NCI-H2196 treated with DMSO at 0.1 percent for 48 hours (cell line): ENCODE data around the gene GGCT.
A peak's percentile ranks its signal among the peaks of the same experiment; 100 is the strongest.
"Not testable (repeated sequence)": the region's sequence is repeated elsewhere in the genome, so short reads cannot be mapped to it uniquely, and the experiment has no call there.

Experiments used
- DNase-seq: peaks from one replicate; lab custom pipeline; 2025; ENCODE audit not compliant: unreplicated experiment; lab: John Stamatoyannopoulos, UW

Gene GGCT

GRCh38 chr7:30504301-30505173 lies at the start of gene GGCT:
TSS of gene GGCT (minus strand) at chr7:30504829. CDS start at chr7:30504709, 120 bp downstream.
- peak; percentile 96 for DNase-seq

GRCh38 chr7:30553546-30553945 lies 48.9 kb upstream of the GGCT start:
- DNase-seq: no peak

- no peak for DNase-seq
Measured at GRCh38 chr7:30553141-30553540, 48.5 kb upstream of the GGCT start.

GRCh38 chr7:30552330-30552729 lies 47.7 kb upstream of the GGCT start:
- no peak for DNase-seq

GRCh38 chr7:30549931-30550493 lies 45.4 kb upstream of the GGCT start:
- no peak for DNase-seq

GRCh38 chr7:30548845-30549244 lies 44.2 kb upstream of the GGCT start:
- DNase-seq: peak; percentile 66

- no peak for DNase-seq
Measured at GRCh38 chr7:30546596-30546995, 42.0 kb upstream of the GGCT start.

GRCh38 chr7:30545791-30546555 lies 41.3 kb upstream of the GGCT start:
- DNase-seq: no peak

GRCh38 chr7:30543813-30544525 lies 39.3 kb upstream of the GGCT start:
- DNase-seq: no peak

- not testable (repeated sequence) for DNase-seq
Measured at GRCh38 chr7:30543115-30543514, 38.5 kb upstream of the GGCT start.

GRCh38 chr7:30533886-30534285 lies 29.3 kb upstream of the GGCT start:
- no peak for DNase-seq

- DNase-seq: no peak
Measured at GRCh38 chr7:30531286-30531685, 26.7 kb upstream of the GGCT start.

- no peak for DNase-seq
Measured at GRCh38 chr7:30530373-30530772, 25.7 kb upstream of the GGCT start.

- DNase-seq: no peak
Measured at GRCh38 chr7:30528779-30529178, 24.1 kb upstream of the GGCT start.

- not testable (repeated sequence) for DNase-seq
Measured at GRCh38 chr7:30527297-30527696, 22.7 kb upstream of the GGCT start.

GRCh38 chr7:30526163-30526562 lies 21.5 kb upstream of the GGCT start:
- DNase-seq: no peak

GRCh38 chr7:30525429-30525828 lies 20.8 kb upstream of the GGCT start:
- DNase-seq: no peak

- DNase-seq: no peak
Measured at GRCh38 chr7:30524545-30524944, 19.9 kb upstream of the GGCT start.

GRCh38 chr7:30523466-30523865 lies 18.8 kb upstream of the GGCT start:
- DNase-seq: no peak

- DNase-seq: no peak
Measured at GRCh38 chr7:30522159-30522558, 17.5 kb upstream of the GGCT start.

GRCh38 chr7:30521532-30521931 lies 16.9 kb upstream of the GGCT start:
- DNase-seq: no peak
